HL-60 (cell line): ENCODE results near the gene PRMT3.

Experiments
- DNase-seq, 2 experiments: peaks; one replicate each; pipeline ENCODE4 v3.0.0-alpha.2; 2010 to 2020; ENCODE audit warnings: low read depth in 1 of 2, low spot score in 1 of 2
- H3K27ac ChIP-seq: fragments of 250-450 bp; sonication (Bioruptor Pico); replicated peaks from 2 replicates; pipeline ENCODE4 v1.5.1; 2020; ENCODE audit warnings: mild to moderate bottlenecking, moderate library complexity
- H3K27me3 ChIP-seq: fragments of 250-450 bp; sonication (Bioruptor Pico); 2 replicates; pipeline ENCODE4 v1.5.1; 2021; ENCODE audit warnings: mild to moderate bottlenecking, moderate library complexity; ENCODE audit not compliant: insufficient read depth, poor library complexity, severe bottlenecking
- H3K4me3 ChIP-seq: replicated peaks from 2 replicates; pipeline ENCODE4 v1.5.1; 2011; ENCODE audit warnings: mild to moderate bottlenecking, control low read depth, low read length; ENCODE audit not compliant: insufficient read depth
- CTCF ChIP-seq: IDR thresholded peaks from one replicate; pipeline ENCODE4 v1.5.1; 2011; ENCODE audit warnings: low read length, control low read depth, inconsistent platforms; ENCODE audit not compliant: insufficient read depth
- GABPA ChIP-seq: IDR thresholded peaks from 2 replicates; pipeline ENCODE4 v1.6.1; 2012; ENCODE audit warnings: low read depth
- POLR2AphosphoS5 ChIP-seq: IDR thresholded peaks from 2 replicates; pipeline ENCODE4 v1.6.1; 2012; ENCODE audit warnings: low read depth
- REST ChIP-seq: IDR thresholded peaks from 2 replicates; pipeline ENCODE4 v1.6.1; 2012; ENCODE audit warnings: low read depth; ENCODE audit not compliant: insufficient replicate concordance
- SPI1 ChIP-seq: IDR thresholded peaks from 2 replicates; pipeline ENCODE4 v1.6.1; 2012; ENCODE audit warnings: low read depth, mild to moderate bottlenecking, borderline replicate concordance
- long read RNA-seq: library from polyadenylated mRNA; unstranded; transcript quantifications from one replicate; pipeline ENCODE4 v2.0.0, GENCODE V29; 2020

Gene PRMT3
- long read RNA-seq, transcript PRMT3-202 (16 exons, 2,653 nt) = major isoform, 59 of 101 reads
- long read RNA-seq, partial matches to known transcripts = 5 of 101 reads
- long read RNA-seq, other reads (novel, unspliced or antisense) = 37 of 101 reads

GRCh38 chr11:20387261-20388095, at the start of gene PRMT3:
PRMT3 (plus strand) TSS chr11:20387716; CDS start chr11:20387747, 31 bp downstream.
- no peaks in the 10 kb centered on the region for H3K27me3 ChIP-seq
- peak within 1 kb of the TSS; percentile 84 for H3K4me3 ChIP-seq
- H3K27ac ChIP-seq = peak within 1 kb of the TSS; percentile 94
- DNase-seq = peak; percentile 88 to 94
- TF ChIP-seq POLR2AphosphoS5 (peak; percentile 84), GABPA (peak; percentile 18; the same call in 1 of the 2 replicates), REST (peak; percentile 27), SPI1 (no peak), CTCF (no peak)

- Histone ChIP-seq H3K27me3 (peaks cover 3% of the 10 kb centered on the region), H3K27ac (no peak overlapping the region), H3K4me3 (no peak overlapping the region)
- no peak for DNase-seq
- TF ChIP-seq POLR2AphosphoS5 (no peak), SPI1 (no peak), REST (no peak), CTCF (no peak), GABPA (no peak)
These were observed 45.0 kb upstream of the PRMT3 start for GRCh38 chr11:20342347-20343141.

GRCh38 chr11:20351136-20351535, 36.4 kb upstream of the PRMT3 start:
- TF ChIP-seq POLR2AphosphoS5 (no peak), SPI1 (no peak), REST (no peak), CTCF (no peak), GABPA (no peak)
- no peak for DNase-seq
- H3K27ac ChIP-seq = no peak overlapping the region

More at GRCh38 chr11:20351136-20351535, 36.4 kb upstream of the PRMT3 start:
- no peak overlapping the region for H3K4me3 ChIP-seq
- H3K27me3 ChIP-seq = no peaks in the 10 kb centered on the region
